ENCODE measurements around the gene MFAP4. TPM values are rescaled to one million over a fixed set of nuclear protein-coding genes. Genes with fewer than 3 reads are reported as not detected.

Gene MFAP4
- polyA plus RNA-seq, 1 donor from 2014 or later, result not detected

DNA sequence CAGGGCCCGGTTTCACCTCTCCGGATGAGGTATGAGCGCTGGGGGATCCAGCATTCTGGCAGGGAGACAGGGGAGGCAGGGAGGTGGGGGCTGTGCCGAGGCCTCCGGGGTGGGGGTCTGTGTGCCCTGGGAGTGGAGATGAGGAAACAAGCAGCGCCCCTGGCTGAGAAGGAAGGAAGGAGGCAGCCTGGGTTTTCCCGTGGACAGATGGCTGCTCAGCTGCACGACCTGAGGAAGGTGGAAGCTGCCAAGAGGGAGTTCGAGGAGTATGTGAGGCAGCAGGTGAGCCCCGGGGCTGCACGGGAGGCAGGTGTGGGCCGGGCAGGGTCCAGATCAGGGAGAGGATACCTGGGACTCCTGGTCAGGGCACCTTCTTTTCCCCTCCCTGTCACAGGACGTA, 28.3 kb upstream of the MFAP4 start:
- Histone ChIP-seq H3K36me3 (ENCODE audit: insufficient read depth, low read length) (no peaks in the 10 kb centered on the region), H2AFZ (ENCODE audit: low read depth, low read length) (no peak overlapping the region), H3K27me3 (ENCODE audit: insufficient read depth, low read depth, low read length) (no peaks in the 10 kb centered on the region), H3K9ac (ENCODE audit: low read length) (no peak overlapping the region), H3F3A (ENCODE audit: insufficient read depth, low read length, poor library complexity, severe bottlenecking) (no peaks in the 10 kb centered on the region), H3K9me2 (ENCODE audit: insufficient read depth, low read length) (no peaks in the 10 kb centered on the region), H3K9me3 (ENCODE audit: low read length) (no peaks in the 10 kb centered on the region), H3K27ac (ENCODE audit: low read length) (no peak overlapping the region), H3K4me2 (ENCODE audit: low read length) (no peak overlapping the region), H3K79me2 (replicated peaks; ENCODE audit: insufficient read depth, low read length) (no peaks in the 10 kb centered on the region), H4K20me1 (ENCODE audit: insufficient read depth) (no peaks in the 10 kb centered on the region), H3K4me3 (ENCODE audit: low read length) (no peak overlapping the region)
- TF ChIP-seq EP300 (conservative IDR thresholded peaks at IDR 0.05; ENCODE audit: poor library complexity, severe bottlenecking), result no peak

DNA sequence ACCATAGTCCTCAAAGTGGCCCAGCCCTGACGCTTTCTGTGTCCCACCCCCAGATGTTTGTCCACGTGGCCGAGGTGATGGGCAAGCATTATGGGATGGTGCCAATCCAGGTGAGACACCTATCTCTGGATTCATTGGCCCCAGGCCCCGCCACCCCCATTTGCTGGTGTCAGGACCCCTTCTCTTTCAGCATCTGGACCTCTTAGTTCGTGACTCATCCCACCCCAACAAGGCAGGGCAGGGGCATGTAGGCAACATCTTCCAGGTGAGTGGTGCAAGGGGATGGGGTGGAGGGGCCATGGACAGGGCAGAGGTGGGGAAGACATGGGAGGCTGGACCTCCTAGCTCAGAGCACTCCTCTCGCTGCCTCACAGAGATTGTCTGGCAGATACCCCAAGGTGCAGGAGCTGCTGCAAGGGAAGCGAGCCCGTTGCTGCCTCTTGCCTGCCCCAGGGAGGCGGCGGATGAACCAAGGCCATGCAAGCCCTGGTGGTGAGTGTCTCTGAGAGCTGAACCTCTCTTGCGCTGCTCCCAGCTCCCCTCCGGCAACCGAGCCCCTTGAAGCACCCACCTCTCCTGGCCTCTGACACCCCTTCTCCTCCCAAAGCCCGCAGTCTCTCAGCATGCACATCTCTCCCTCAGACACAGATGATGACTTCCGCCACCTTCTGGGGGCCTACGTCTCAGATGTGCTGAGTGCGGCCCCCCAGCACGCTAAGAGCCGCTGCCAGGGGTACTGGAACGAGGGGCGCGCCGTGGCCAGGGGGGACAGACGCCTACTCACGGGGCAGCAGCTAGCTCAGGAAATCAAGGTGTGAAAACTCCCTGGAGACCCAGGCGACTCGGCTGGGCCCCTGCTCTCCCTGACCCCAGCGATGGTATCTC, 27.6 kb upstream of the MFAP4 start:
- no peaks in the 10 kb centered on the region for H3K79me2 ChIP-seq (replicated peaks; ENCODE audit: insufficient read depth, low read length)
- H3K27me3 ChIP-seq (ENCODE audit: insufficient read depth, low read depth, low read length), result no peaks in the 10 kb centered on the region
- no peak overlapping the region for H3K4me3 ChIP-seq (ENCODE audit: low read length)
- no peak overlapping the region for H3K27ac ChIP-seq (ENCODE audit: low read length)
- H3K9me3 ChIP-seq (ENCODE audit: low read length), result no peaks in the 10 kb centered on the region
- no peak overlapping the region for H3K9ac ChIP-seq (ENCODE audit: low read length)
- H3K36me3 ChIP-seq (ENCODE audit: insufficient read depth, low read length), result no peaks in the 10 kb centered on the region
- TF ChIP-seq MXI1 (conservative IDR thresholded peaks at IDR 0.05; ENCODE audit: poor library complexity, severe bottlenecking) (no peak), SMC3 (conservative IDR thresholded peaks at IDR 0.05; ENCODE audit: poor library complexity) (no peak), TAF1 (IDR thresholded peaks at IDR 0.05; ENCODE audit: low read depth) (no peak), RAD21 (conservative IDR thresholded peaks at IDR 0.05) (no peak), EZH2 (IDR thresholded peaks at IDR 0.05; ENCODE audit: borderline replicate concordance, insufficient read depth, low read length, poor library complexity, severe bottlenecking) (no peak), POLR2AphosphoS5 (IDR thresholded peaks at IDR 0.05) (no peak), EP300 (conservative IDR thresholded peaks at IDR 0.05; ENCODE audit: poor library complexity, severe bottlenecking) (no peak)
- TF ChIP-seq, protein P1, sequence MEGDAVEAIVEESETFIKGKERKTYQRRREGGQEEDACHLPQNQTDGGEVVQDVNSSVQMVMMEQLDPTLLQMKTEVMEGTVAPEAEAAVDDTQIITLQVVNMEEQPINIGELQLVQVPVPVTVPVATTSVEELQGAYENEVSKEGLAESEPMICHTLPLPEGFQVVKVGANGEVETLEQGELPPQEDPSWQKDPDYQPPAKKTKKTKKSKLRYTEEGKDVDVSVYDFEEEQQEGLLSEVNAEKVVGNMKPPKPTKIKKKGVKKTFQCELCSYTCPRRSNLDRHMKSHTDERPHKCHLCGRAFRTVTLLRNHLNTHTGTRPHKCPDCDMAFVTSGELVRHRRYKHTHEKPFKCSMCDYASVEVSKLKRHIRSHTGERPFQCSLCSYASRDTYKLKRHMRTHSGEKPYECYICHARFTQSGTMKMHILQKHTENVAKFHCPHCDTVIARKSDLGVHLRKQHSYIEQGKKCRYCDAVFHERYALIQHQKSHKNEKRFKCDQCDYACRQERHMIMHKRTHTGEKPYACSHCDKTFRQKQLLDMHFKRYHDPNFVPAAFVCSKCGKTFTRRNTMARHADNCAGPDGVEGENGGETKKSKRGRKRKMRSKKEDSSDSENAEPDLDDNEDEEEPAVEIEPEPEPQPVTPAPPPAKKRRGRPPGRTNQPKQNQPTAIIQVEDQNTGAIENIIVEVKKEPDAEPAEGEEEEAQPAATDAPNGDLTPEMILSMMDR (IDR thresholded peaks at IDR 0.05; ENCODE audit: poor library complexity, severe bottlenecking), result no peak
- TF ChIP-seq, protein P2, sequence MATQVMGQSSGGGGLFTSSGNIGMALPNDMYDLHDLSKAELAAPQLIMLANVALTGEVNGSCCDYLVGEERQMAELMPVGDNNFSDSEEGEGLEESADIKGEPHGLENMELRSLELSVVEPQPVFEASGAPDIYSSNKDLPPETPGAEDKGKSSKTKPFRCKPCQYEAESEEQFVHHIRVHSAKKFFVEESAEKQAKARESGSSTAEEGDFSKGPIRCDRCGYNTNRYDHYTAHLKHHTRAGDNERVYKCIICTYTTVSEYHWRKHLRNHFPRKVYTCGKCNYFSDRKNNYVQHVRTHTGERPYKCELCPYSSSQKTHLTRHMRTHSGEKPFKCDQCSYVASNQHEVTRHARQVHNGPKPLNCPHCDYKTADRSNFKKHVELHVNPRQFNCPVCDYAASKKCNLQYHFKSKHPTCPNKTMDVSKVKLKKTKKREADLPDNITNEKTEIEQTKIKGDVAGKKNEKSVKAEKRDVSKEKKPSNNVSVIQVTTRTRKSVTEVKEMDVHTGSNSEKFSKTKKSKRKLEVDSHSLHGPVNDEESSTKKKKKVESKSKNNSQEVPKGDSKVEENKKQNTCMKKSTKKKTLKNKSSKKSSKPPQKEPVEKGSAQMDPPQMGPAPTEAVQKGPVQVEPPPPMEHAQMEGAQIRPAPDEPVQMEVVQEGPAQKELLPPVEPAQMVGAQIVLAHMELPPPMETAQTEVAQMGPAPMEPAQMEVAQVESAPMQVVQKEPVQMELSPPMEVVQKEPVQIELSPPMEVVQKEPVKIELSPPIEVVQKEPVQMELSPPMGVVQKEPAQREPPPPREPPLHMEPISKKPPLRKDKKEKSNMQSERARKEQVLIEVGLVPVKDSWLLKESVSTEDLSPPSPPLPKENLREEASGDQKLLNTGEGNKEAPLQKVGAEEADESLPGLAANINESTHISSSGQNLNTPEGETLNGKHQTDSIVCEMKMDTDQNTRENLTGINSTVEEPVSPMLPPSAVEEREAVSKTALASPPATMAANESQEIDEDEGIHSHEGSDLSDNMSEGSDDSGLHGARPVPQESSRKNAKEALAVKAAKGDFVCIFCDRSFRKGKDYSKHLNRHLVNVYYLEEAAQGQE (IDR thresholded peaks at IDR 0.05; ENCODE audit: borderline replicate concordance), result no peak
- H3F3A ChIP-seq (ENCODE audit: insufficient read depth, low read length, poor library complexity, severe bottlenecking), result no peaks in the 10 kb centered on the region
- H4K20me1 ChIP-seq (ENCODE audit: insufficient read depth), result no peaks in the 10 kb centered on the region
- H2AFZ ChIP-seq (ENCODE audit: low read depth, low read length), result no peak overlapping the region
- H3K4me2 ChIP-seq (ENCODE audit: low read length), result no peak overlapping the region
- no peaks in the 10 kb centered on the region for H3K9me2 ChIP-seq (ENCODE audit: insufficient read depth, low read length)

Measured in neural cell (in vitro differentiated cells).